Smooth muscle cell (in vitro differentiated cells): ENCODE results near the gene ATP6V1E1. TPM values are rescaled to one million over a fixed set of nuclear protein-coding genes. Genes with fewer than 3 reads are reported as not detected.

Experiments used
- DNase-seq: peaks from one replicate; lab custom pipeline; 2025; ENCODE audit not compliant: unreplicated experiment; lab: John Stamatoyannopoulos, UW
- H2AFZ ChIP-seq: fragments of 200-600 bp; sonication (generic); 2 replicates; pipeline ENCODE4 v1.6.0; 2016; ENCODE audit warnings: antibody characterized with exemption, low read depth, mild to moderate bottlenecking
- H3F3A ChIP-seq: fragments of 200-600 bp; sonication (generic); 2 replicates; pipeline ENCODE4 v1.6.0; 2017; ENCODE audit warnings: antibody characterized with exemption, low read depth
- H3K27ac ChIP-seq: fragments of 200-600 bp; sonication (generic); 2 replicates; pipeline ENCODE4 v1.5.1; 2016; ENCODE audit warnings: low read depth, mild to moderate bottlenecking
- H3K27me3 ChIP-seq: fragments of 200-600 bp; sonication (generic); 2 replicates; pipeline ENCODE4 v1.6.1; 2016; ENCODE audit warnings: low read depth, mild to moderate bottlenecking
- H3K36me3 ChIP-seq: fragments of 200-600 bp; sonication (generic); 2 replicates; pipeline ENCODE4 v1.5.1; 2016; ENCODE audit warnings: low read depth
- H3K4me1 ChIP-seq: fragments of 200-600 bp; sonication (generic); 2 replicates; pipeline ENCODE4 v1.5.1; 2016; ENCODE audit warnings: low read depth
- H3K4me2 ChIP-seq: fragments of 200-600 bp; sonication (generic); 2 replicates; pipeline ENCODE4 v1.6.0; 2016; ENCODE audit warnings: mild to moderate bottlenecking
- H3K4me3 ChIP-seq: fragments of 200-600 bp; sonication (generic); 2 replicates; pipeline ENCODE4 v1.5.1; 2016; ENCODE audit warnings: mild to moderate bottlenecking
- H3K79me2 ChIP-seq: fragments of 200-600 bp; sonication (generic); 2 replicates; pipeline ENCODE4 v1.6.0; 2016; ENCODE audit warnings: low read depth, mild to moderate bottlenecking
- H3K9ac ChIP-seq: fragments of 200-600 bp; sonication (generic); 2 replicates; pipeline ENCODE4 v1.6.0; 2016; ENCODE audit warnings: low read depth
- H3K9me3 ChIP-seq: fragments of 200-600 bp; sonication (generic); replicated peaks from 2 replicates; pipeline ENCODE4 v1.5.1; 2016; ENCODE audit warnings: low read depth
- H4K20me1 ChIP-seq: fragments of 200-600 bp; sonication (generic); 2 replicates; pipeline ENCODE4 v1.6.0; 2016; ENCODE audit warnings: low read depth
- CTCF ChIP-seq: fragments of 200-600 bp; sonication (generic); IDR thresholded peaks from 2 replicates; pipeline ENCODE4 v1.5.1; 2017; ENCODE audit warnings: borderline replicate concordance, mild to moderate bottlenecking, antibody characterized with exemption; ENCODE audit not compliant: insufficient read depth, poor library complexity, severe bottlenecking
- WGBS: methylation state at CpG from one replicate; pipeline ENCODE4 v1.1.7; 2016; ENCODE audit warnings: low lambda C conversion rate; 5-methylcytosine and 5-hydroxymethylcytosine counted together
- polyA plus RNA-seq: library from polyadenylated mRNA; unstranded; fragments of >200 nt; fragmentation: Nextera tagmentation; extraction: Ambion mirVana; gene quantifications from 2 replicates; pipeline ENCODE4 v1.2.1, GENCODE V29; 2016
- total RNA-seq: library from RNA; depleted of rRNA; stranded (reverse); fragments of >200 nt; gene quantifications from 2 replicates; pipeline ENCODE4 v1.2.3, GENCODE V29; 2014

The ATP6V1E1 gene
- total and polyA plus RNA-seq, 2 experiments from 2014 or later, result 85.7 to 117 TPM

GRCh38 chr22:17583151-17583550 lies 45.4 kb downstream of the ATP6V1E1 start:
- H3K4me3 ChIP-seq, result no peak overlapping the region
- 94% methylated on average over 10 of the region's 10 CpGs for WGBS
- no peak for DNase-seq
- H2AFZ ChIP-seq, result no peak overlapping the region
- no peak overlapping the region for H3K9ac ChIP-seq
- H3K9me3 ChIP-seq, result no peaks in the 10 kb centered on the region
- H3K4me2 ChIP-seq, result no peak overlapping the region
- H3K79me2 ChIP-seq, result no peaks in the 10 kb centered on the region
- TF ChIP-seq CTCF, result no peak
- no peaks in the 10 kb centered on the region for H3K27me3 ChIP-seq
- no peaks in the 10 kb centered on the region for H3K36me3 ChIP-seq
- no peaks in the 10 kb centered on the region for H3F3A ChIP-seq
- no peak overlapping the region for H3K27ac ChIP-seq
- H4K20me1 ChIP-seq, result no peaks in the 10 kb centered on the region
- no peaks in the 10 kb centered on the region for H3K4me1 ChIP-seq

GRCh38 chr22:17581631-17582030 lies 46.9 kb downstream of the ATP6V1E1 start:
- Histone ChIP-seq H3K4me3 (no peak overlapping the region), H2AFZ (no peak overlapping the region), H3K79me2 (no peaks in the 10 kb centered on the region), H3K36me3 (no peaks in the 10 kb centered on the region), H3K27me3 (no peaks in the 10 kb centered on the region), H3K9me3 (no peaks in the 10 kb centered on the region), H3K4me2 (no peak overlapping the region), H3K9ac (no peak overlapping the region), H3K4me1 (no peaks in the 10 kb centered on the region), H3F3A (no peaks in the 10 kb centered on the region), H4K20me1 (no peaks in the 10 kb centered on the region), H3K27ac (no peak overlapping the region)
- whole genome bisulfite sequencing, result 96% methylated on average over 17 of the region's 17 CpGs
- no peak for DNase-seq
- TF ChIP-seq CTCF, result no peak

- TF ChIP-seq CTCF, result no peak
- 90% methylated on average over 20 of the region's 21 CpGs for WGBS
- no peak for DNase-seq
- Histone ChIP-seq H3K36me3 (no peaks in the 10 kb centered on the region), H3F3A (no peaks in the 10 kb centered on the region), H3K27ac (no peak overlapping the region), H3K9ac (no peak overlapping the region), H4K20me1 (no peaks in the 10 kb centered on the region), H3K4me3 (no peak overlapping the region), H3K4me1 (no peaks in the 10 kb centered on the region), H2AFZ (no peak overlapping the region), H3K4me2 (no peak overlapping the region), H3K79me2 (no peaks in the 10 kb centered on the region), H3K27me3 (no peaks in the 10 kb centered on the region), H3K9me3 (no peaks in the 10 kb centered on the region)
These were observed 47.5 kb downstream of the ATP6V1E1 start for GRCh38 chr22:17581056-17581455.

- Histone ChIP-seq H3K9me3 (no peaks in the 10 kb centered on the region), H3K27me3 (no peaks in the 10 kb centered on the region), H3K4me2 (no peak overlapping the region), H3K27ac (no peak overlapping the region), H4K20me1 (no peaks in the 10 kb centered on the region), H3K9ac (no peak overlapping the region), H2AFZ (no peak overlapping the region), H3F3A (no peaks in the 10 kb centered on the region), H3K36me3 (no peaks in the 10 kb centered on the region), H3K79me2 (no peaks in the 10 kb centered on the region), H3K4me1 (no peaks in the 10 kb centered on the region), H3K4me3 (no peak overlapping the region)
- no peak for DNase-seq
- WGBS, result 74% methylated on average over 14 of the region's 15 CpGs
- TF ChIP-seq CTCF, result no peak
These were observed 48.0 kb downstream of the ATP6V1E1 start for GRCh38 chr22:17580441-17581031.
